ENCODE results near the gene ZNF154. TPM values are rescaled to one million over a fixed set of nuclear protein-coding genes. Genes with fewer than 3 reads are reported as not detected.

The ZNF154 gene
- total RNA-seq = 0.28 and 0.85 TPM in 2 replicates

DNA sequence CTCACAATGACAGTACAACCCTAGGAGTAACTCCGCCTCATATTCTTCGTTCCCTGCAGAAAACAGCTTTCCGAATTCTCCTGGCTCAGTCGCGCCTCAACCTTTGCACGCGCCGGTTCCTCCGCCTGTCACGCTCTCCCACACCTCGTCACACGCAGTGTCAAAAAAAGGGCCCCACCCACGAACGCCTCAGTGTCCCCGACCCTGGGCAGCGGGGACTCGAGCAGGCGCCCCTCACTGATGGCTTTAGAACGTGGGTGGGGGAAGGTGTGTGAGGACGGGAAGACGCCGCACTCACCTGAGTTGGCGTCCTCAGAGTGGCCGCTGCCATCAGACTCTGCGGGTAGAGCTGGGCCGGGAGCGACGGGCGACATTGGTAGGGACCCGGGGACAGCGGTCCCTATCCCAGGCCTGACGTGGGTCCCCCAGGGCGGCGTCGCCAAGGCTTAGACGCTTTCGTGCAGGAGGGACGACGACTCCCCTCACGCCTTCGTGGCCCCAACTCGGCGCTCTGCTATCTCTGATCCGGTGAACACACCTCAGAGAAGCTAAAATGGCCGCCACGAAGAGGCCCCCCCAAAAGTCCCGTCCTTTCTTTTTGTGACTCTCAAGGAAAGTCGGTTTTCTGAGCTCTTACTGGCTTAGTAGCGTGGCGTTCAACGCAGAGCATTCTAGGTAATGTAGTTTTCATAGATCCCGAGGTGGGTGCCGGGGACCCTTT, at the start of gene ZNF154:
TSS of gene ZNF154 (minus strand) at position 564 of the 721 bp plus-strand sequence. CDS start at position 331, 233 bp downstream.

DNA sequence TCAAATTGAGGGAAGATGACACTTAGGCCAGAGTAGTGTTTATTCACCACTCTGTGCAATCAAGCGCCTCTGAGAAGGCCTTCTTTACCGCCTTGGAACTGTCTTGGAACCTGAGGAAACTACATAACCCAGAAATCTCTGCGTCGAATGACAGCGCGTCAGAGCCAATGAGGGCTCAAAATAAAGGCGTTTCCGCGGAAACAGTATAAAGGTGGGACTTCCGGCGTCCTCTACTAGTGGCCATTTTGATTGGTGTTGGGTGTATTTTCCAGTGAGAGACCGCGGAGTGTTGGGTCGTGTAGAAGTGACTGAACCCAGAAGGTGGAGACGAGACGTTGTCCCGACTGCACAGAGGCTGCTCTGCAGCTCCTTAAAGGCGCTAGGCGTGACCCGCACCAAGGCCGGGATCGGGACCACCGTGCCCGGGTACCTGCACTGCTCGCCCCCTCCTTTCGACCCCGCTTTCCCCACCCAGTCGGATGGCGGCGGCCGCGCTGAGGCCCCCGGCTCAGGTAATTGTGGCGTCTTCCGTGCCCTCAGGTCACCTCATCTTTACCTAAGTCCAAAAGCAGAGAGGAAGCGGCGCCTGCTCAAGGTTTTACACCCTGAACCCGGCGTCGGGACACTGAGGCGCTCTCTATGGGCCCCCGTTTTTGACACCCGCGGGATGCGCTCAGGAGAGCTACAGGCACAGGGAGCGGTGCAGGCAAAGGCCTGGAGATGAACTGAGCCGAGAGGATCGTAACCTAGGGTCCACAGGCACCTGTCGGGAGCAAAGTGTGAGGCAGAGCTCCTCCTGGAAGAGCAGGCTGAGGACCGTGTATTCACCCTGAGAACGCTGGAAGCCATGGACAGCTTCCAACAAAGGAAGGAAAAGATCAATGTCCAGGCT, 37.8 kb upstream of the ZNF154 start, which contains the start of gene ZNF776:
TSS of gene ZNF776 (plus strand) at position 236 of the 892 bp plus-strand sequence. CDS start at position 480, 244 bp downstream.

DNA sequence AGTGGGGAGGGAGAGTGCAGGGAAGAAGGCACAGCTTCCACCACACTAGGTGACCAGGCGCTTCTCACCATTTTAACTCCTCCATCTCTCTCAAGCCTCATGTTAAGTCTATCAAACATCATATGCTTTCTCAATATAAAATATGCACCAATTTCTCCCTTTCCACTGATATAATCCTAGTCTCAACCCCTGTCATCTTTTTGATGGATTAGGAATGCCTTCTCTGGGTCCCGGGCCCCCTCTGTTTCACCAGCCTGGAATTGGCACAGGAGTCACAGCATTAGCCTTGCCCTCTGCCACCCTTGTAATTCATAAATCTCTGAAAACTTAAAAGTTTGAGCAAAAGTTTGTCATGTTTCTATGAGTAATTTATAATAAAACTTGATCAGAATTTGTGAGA, 40.4 kb downstream of the ZNF154 start, which contains the start of gene ZSCAN4:
TSS of gene ZSCAN4 (plus strand) at position 301 of the 400 bp plus-strand sequence. CDS start 7,211 bp downstream, outside the sequence.

Other genes starting within 250 kb of the ZNF154 start
- gene ZNF772, start 231.6 kb downstream of the ZNF154 start, total RNA-seq = 6.4 and 11.4 TPM in 2 replicates
- 5.9 and 7.2 TPM in 2 replicates for gene ZNF419, start 221.5 kb downstream of the ZNF154 start, total RNA-seq
- gene ZNF773, start 209.3 kb downstream of the ZNF154 start, total RNA-seq = 6.2 and 6.9 TPM in 2 replicates
- gene ZNF549, start 181.8 kb downstream of the ZNF154 start, total RNA-seq = 2.9 and 3.9 TPM in 2 replicates
- 4.7 TPM in 2 replicates for gene ZNF550, start 149.3 kb downstream of the ZNF154 start, total RNA-seq
- gene ZNF416, start 130.3 kb downstream of the ZNF154 start, total RNA-seq = 4.8 and 5.1 TPM in 2 replicates
- 3.3 and 3.9 TPM in 2 replicates for gene ZIK1, start 125.1 kb downstream of the ZNF154 start, total RNA-seq
- gene ZNF530, start 109.3 kb downstream of the ZNF154 start, total RNA-seq = 3.9 and 4.8 TPM in 2 replicates
- gene ZNF134, start 95.0 kb downstream of the ZNF154 start, total RNA-seq = 14.6 and 32.0 TPM in 2 replicates
- 8.5 and 9.7 TPM in 2 replicates for gene ZNF211, start 76.0 kb downstream of the ZNF154 start, total RNA-seq
- not detected in 2 replicates for gene ZSCAN4, start 40.3 kb downstream of the ZNF154 start, total RNA-seq
- 3.3 and 7.1 TPM in 2 replicates for gene ZNF551, start 27.2 kb downstream of the ZNF154 start, total RNA-seq
- 1.8 and 2.8 TPM in 2 replicates for gene ZNF671, start 18.4 kb upstream of the ZNF154 start, total RNA-seq
- 3.1 and 5.6 TPM in 2 replicates for gene ZNF776, start 37.6 kb upstream of the ZNF154 start, total RNA-seq
- gene ZNF586, start 60.5 kb upstream of the ZNF154 start, total RNA-seq = 9.7 and 17.6 TPM in 2 replicates
- 5.3 and 8.7 TPM in 2 replicates for gene ZNF552, start 105.7 kb upstream of the ZNF154 start, total RNA-seq
- 11.4 and 12.8 TPM in 2 replicates for gene ZNF587B, start 121.1 kb upstream of the ZNF154 start, total RNA-seq
- 9.0 and 9.9 TPM in 2 replicates for gene ZNF587, start 140.7 kb upstream of the ZNF154 start, total RNA-seq
- gene ZNF814, start 179.8 kb upstream of the ZNF154 start, total RNA-seq = 4.2 and 8.0 TPM in 2 replicates
- 3.9 and 4.6 TPM in 2 replicates for gene ZNF417, start 207.4 kb upstream of the ZNF154 start, total RNA-seq
- 1.0 and 1.7 TPM in 2 replicates for gene ZNF418, start 226.2 kb upstream of the ZNF154 start, total RNA-seq
- 0.88 and 3.7 TPM in 2 replicates for gene ZNF256, start 238.5 kb upstream of the ZNF154 start, total RNA-seq